HL-60 (cell line): ENCODE measurements around the gene SLC44A5.

Experiments
- DNase-seq, 2 experiments: peaks; one replicate each; pipeline ENCODE4 v3.0.0-alpha.2; 2010 to 2020; ENCODE audit warnings: low read depth in 1 of 2, low spot score in 1 of 2
- H3K27ac ChIP-seq: fragments of 250-450 bp; sonication (Bioruptor Pico); replicated peaks from 2 replicates; pipeline ENCODE4 v1.5.1; 2020; ENCODE audit warnings: mild to moderate bottlenecking, moderate library complexity
- H3K27me3 ChIP-seq: fragments of 250-450 bp; sonication (Bioruptor Pico); 2 replicates; pipeline ENCODE4 v1.5.1; 2021; ENCODE audit warnings: mild to moderate bottlenecking, moderate library complexity; ENCODE audit not compliant: insufficient read depth, poor library complexity, severe bottlenecking
- H3K4me3 ChIP-seq: replicated peaks from 2 replicates; pipeline ENCODE4 v1.5.1; 2011; ENCODE audit warnings: mild to moderate bottlenecking, control low read depth, low read length; ENCODE audit not compliant: insufficient read depth
- GABPA ChIP-seq: IDR thresholded peaks from 2 replicates; pipeline ENCODE4 v1.6.1; 2012; ENCODE audit warnings: low read depth
- POLR2AphosphoS5 ChIP-seq: IDR thresholded peaks from 2 replicates; pipeline ENCODE4 v1.6.1; 2012; ENCODE audit warnings: low read depth
- SPI1 ChIP-seq: IDR thresholded peaks from 2 replicates; pipeline ENCODE4 v1.6.1; 2012; ENCODE audit warnings: low read depth, mild to moderate bottlenecking, borderline replicate concordance
- TF ChIP-seq, protein P1 (sequence below): IDR thresholded peaks from 2 replicates; pipeline ENCODE4 v1.6.1; 2012; ENCODE audit warnings: low read depth; ENCODE audit not compliant: insufficient replicate concordance
- TF ChIP-seq, protein P2 (sequence below): IDR thresholded peaks from one replicate; pipeline ENCODE4 v1.5.1; 2011; ENCODE audit warnings: low read length, control low read depth, inconsistent platforms; ENCODE audit not compliant: insufficient read depth

The SLC44A5 gene

DNA sequence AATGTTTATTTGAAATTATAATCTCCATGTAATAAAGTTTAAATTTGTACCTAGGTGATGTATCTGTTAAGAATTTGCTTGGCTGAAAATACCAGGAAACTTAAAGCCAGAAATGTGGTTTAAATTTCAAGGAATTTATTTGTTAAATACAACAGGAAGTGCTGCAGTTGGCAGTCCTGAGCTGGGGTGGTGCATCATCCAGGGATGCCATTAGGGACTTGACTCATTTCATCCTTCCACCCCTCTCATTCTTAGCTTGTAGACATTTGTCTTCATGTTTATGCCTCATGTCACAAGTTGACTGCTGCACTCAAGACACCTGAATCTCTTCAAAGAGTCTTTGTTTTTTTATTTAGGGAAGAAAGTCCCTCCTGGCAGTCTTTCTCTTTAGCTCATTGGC, 300.8 kb downstream of the SLC44A5 start:
- TF ChIP-seq, protein P1, sequence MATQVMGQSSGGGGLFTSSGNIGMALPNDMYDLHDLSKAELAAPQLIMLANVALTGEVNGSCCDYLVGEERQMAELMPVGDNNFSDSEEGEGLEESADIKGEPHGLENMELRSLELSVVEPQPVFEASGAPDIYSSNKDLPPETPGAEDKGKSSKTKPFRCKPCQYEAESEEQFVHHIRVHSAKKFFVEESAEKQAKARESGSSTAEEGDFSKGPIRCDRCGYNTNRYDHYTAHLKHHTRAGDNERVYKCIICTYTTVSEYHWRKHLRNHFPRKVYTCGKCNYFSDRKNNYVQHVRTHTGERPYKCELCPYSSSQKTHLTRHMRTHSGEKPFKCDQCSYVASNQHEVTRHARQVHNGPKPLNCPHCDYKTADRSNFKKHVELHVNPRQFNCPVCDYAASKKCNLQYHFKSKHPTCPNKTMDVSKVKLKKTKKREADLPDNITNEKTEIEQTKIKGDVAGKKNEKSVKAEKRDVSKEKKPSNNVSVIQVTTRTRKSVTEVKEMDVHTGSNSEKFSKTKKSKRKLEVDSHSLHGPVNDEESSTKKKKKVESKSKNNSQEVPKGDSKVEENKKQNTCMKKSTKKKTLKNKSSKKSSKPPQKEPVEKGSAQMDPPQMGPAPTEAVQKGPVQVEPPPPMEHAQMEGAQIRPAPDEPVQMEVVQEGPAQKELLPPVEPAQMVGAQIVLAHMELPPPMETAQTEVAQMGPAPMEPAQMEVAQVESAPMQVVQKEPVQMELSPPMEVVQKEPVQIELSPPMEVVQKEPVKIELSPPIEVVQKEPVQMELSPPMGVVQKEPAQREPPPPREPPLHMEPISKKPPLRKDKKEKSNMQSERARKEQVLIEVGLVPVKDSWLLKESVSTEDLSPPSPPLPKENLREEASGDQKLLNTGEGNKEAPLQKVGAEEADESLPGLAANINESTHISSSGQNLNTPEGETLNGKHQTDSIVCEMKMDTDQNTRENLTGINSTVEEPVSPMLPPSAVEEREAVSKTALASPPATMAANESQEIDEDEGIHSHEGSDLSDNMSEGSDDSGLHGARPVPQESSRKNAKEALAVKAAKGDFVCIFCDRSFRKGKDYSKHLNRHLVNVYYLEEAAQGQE = no peak
- no peak for DNase-seq
- Histone ChIP-seq H3K4me3 (no peak overlapping the region), H3K27ac (no peak overlapping the region), H3K27me3 (no peaks in the 10 kb centered on the region)

DNA sequence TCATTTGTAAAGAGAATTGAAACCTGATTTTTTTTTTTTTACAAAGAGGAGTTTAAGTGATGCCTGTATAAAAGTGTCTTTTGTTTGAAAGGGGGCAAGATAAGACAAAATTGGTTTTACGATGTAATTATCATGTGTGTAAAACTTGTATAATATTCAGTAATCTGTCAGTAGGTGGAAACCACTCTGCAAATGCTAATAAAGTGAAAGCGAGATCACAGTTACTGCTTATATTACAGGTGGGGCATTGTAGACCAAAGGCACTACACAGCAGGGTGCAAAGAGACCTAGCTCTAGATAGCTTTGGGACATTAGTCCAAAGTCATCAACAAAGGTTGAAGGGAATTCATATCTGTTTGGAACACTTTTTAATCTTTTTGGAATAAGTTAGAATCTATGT, 302.5 kb downstream of the SLC44A5 start:
- TF ChIP-seq, protein P1 = no peak
- no peak for TF ChIP-seq SPI1
- TF ChIP-seq, protein P2, sequence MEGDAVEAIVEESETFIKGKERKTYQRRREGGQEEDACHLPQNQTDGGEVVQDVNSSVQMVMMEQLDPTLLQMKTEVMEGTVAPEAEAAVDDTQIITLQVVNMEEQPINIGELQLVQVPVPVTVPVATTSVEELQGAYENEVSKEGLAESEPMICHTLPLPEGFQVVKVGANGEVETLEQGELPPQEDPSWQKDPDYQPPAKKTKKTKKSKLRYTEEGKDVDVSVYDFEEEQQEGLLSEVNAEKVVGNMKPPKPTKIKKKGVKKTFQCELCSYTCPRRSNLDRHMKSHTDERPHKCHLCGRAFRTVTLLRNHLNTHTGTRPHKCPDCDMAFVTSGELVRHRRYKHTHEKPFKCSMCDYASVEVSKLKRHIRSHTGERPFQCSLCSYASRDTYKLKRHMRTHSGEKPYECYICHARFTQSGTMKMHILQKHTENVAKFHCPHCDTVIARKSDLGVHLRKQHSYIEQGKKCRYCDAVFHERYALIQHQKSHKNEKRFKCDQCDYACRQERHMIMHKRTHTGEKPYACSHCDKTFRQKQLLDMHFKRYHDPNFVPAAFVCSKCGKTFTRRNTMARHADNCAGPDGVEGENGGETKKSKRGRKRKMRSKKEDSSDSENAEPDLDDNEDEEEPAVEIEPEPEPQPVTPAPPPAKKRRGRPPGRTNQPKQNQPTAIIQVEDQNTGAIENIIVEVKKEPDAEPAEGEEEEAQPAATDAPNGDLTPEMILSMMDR = no peak
- DNase-seq = no peak
- H3K4me3 ChIP-seq = no peak overlapping the region
- no peaks in the 10 kb centered on the region for H3K27me3 ChIP-seq
- no peak overlapping the region for H3K27ac ChIP-seq

DNA sequence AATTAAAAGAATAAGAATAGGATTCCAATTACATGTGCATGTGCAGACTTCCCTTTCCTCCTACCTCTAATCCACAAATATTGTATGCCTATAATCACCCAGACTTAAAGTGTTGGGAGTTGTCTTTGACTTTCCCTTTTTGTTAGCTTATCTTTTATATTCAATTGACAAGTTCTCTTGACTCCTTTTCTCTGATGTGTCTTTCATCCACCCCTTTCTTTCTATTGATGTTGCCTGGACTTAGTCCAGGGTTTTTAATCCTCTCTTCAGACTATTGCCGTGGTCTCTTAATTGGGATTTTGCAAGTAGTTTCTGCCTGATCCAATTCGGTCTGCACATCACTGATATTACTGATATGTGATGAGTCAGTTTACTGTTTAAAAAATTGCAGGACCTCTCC, 305.9 kb downstream of the SLC44A5 start:
- no peak for DNase-seq
- Histone ChIP-seq H3K27me3 (no peaks in the 10 kb centered on the region), H3K4me3 (no peak overlapping the region), H3K27ac (no peak overlapping the region)
- TF ChIP-seq, protein P2 = no peak
- TF ChIP-seq GABPA (no peak), SPI1 (no peak)

DNA sequence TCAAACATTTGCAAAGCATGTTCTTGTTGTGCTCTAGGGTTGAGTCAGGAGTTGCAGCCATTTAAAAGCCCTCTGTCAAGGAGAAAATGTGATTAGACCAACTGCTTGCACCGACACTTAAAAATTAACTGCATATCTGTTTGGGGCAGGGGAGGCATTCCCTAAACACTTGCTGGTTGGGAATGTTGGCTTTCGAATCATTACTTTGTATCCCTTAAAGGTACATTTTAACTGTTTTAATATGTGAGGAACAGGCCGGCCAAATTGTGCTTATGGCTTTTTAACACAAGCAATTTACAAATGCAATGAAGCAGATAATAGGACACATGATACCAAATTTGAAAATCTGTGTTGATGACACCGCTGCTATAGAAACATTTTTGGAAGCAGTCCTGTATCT, 317.6 kb downstream of the SLC44A5 start:
- DNase-seq = no peak
- Histone ChIP-seq H3K4me3 (no peak overlapping the region), H3K27ac (no peak overlapping the region), H3K27me3 (no peaks in the 10 kb centered on the region)
- TF ChIP-seq SPI1 (no peak), POLR2AphosphoS5 (no peak), GABPA (no peak)
- TF ChIP-seq, protein P1 = no peak
- TF ChIP-seq, protein P2 = no peak
